NCI-H774 (cell line): ENCODE data around the gene IFT27.
"Not testable (repeated sequence)": the region's sequence is repeated elsewhere in the genome, so short reads cannot be mapped to it uniquely, and the experiment has no call there.

ENCODE experiments used
- DNase-seq: peaks from one replicate; lab custom pipeline; 2025; lab: John Stamatoyannopoulos, UW

Gene IFT27

GRCh38 chr22:36743591-36744412 lies 32.1 kb downstream of the IFT27 start:
- DNase-seq = no peak

- no peak for DNase-seq
Measured at GRCh38 chr22:36743011-36743410, 32.9 kb downstream of the IFT27 start.

- DNase-seq = no peak
Measured at GRCh38 chr22:36741968-36742367, 34.0 kb downstream of the IFT27 start.

- DNase-seq = no peak
Measured at GRCh38 chr22:36741204-36741793, 34.6 kb downstream of the IFT27 start.

- DNase-seq = no peak
Measured at GRCh38 chr22:36740716-36741115, 35.2 kb downstream of the IFT27 start.

- DNase-seq = no peak
Measured at GRCh38 chr22:36739185-36739584, 36.7 kb downstream of the IFT27 start.

GRCh38 chr22:36738416-36739020 lies 37.4 kb downstream of the IFT27 start:
- no peak for DNase-seq

- no peak for DNase-seq
Measured at GRCh38 chr22:36737776-36738175, 38.1 kb downstream of the IFT27 start.

GRCh38 chr22:36736701-36737320 lies 39.1 kb downstream of the IFT27 start:
- DNase-seq = no peak

GRCh38 chr22:36734171-36735058 lies 41.5 kb downstream of the IFT27 start:
- DNase-seq = no peak

GRCh38 chr22:36733271-36733670 lies 42.6 kb downstream of the IFT27 start:
- DNase-seq = no peak

GRCh38 chr22:36732609-36733008 lies 43.3 kb downstream of the IFT27 start:
- DNase-seq = no peak

GRCh38 chr22:36731916-36732315 lies 44.0 kb downstream of the IFT27 start:
- DNase-seq = no peak

- not testable (repeated sequence) for DNase-seq
Measured at GRCh38 chr22:36731321-36731720, 44.6 kb downstream of the IFT27 start.

GRCh38 chr22:36730176-36730858 lies 45.6 kb downstream of the IFT27 start:
- DNase-seq = no peak

- DNase-seq = no peak
Measured at GRCh38 chr22:36729321-36729720, 46.6 kb downstream of the IFT27 start.

GRCh38 chr22:36728505-36728904 lies 47.4 kb downstream of the IFT27 start:
- no peak for DNase-seq

- no peak for DNase-seq
Measured at GRCh38 chr22:36727927-36728488, 47.9 kb downstream of the IFT27 start.

- DNase-seq = no peak
Measured at GRCh38 chr22:36727110-36727509, 48.8 kb downstream of the IFT27 start.

GRCh38 chr22:36726007-36726380 lies 49.9 kb downstream of the IFT27 start:
- DNase-seq = no peak
